HG03159 (cell line): ENCODE data around the gene VIL1.

Source experiments
- ATAC-seq: cut with Tn5 transposase; IDR thresholded peaks from one replicate; pipeline ENCODE4 v1.9.1; 2021; ENCODE audit warnings: mild to moderate bottlenecking, moderate library complexity; ENCODE audit not compliant: unreplicated experiment

Gene VIL1

DNA sequence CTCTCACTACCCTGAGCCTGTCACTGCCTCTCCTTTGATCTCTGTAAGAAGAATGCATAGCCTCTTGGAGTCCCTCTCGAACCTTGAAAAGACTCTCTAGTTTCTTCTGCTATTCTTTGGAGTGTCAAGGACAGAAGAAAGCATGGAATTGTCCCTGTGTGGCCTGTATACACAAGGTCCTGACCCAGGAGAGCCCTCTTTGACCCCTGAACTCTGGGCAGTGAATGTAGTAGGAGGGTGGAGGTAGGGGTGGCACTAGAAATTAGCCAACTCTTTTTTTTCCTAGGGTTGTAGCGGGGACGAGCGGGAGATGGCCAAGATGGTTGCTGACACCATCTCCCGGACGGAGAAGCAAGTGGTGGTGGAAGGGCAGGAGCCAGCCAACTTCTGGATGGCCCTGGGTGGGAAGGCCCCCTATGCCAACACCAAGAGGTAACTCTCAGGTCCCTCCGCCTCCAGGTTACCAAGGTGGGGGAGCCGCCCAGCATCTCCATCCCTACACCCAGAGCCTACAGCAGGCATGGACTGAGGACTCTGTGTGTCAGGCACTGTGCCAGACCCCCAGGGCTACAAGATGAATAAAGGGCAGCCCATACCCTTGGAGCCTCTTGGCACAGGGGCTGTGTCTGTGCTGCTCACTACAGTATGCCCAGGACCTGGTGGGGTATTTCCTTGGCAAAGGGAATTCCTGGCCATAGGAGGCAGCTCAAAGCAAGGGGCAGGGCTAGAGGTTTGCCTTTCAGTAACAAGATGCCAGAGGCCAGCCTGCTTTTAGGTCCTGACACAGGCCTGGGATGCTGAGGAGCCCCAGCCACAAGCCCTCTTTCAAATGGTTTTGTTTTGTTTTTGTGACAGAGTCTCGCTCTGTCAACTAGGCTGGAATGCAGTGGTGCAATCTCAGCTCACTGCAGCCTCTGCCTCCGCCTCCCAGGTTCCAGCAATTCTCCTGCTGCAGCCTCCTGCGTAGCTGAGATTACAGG, 16.4 kb downstream of the VIL1 start:
- no peak for ATAC-seq

DNA sequence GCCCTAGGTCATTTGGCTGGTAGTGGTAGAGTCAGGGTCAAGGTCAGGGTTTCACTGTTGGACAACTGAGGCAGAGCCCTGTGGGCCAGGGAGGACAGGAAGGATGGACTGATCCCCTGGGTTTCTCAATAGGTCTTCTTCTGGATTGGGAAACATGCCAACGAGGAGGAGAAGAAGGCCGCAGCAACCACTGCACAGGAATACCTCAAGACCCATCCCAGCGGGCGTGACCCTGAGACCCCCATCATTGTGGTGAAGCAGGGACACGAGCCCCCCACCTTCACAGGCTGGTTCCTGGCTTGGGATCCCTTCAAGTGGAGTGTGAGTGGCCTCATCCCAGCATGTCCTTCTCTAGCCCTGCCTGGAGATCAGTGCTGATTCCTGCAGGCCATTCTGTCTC, 18.1 kb downstream of the VIL1 start:
- ATAC-seq: no peak

DNA sequence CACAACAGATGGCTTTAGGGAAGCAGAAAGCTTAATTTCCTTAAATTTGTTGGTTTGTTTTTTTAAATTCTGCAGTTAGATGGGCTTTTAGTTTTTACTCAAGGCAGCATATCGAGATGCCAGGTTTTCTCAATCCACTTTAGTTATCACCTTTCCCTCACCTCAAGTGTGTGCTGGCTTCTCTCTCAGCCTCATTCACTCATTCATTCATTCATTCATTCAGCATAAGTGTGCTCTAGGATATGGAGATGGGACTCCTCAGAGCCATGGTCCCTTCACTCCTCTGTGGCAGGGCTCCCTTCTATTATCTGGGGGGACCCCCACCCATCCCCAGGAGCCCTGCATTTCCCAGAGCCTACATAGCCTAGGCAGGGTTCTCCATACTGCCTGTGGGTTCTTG, 19.0 kb downstream of the VIL1 start:
- ATAC-seq: no peak

DNA sequence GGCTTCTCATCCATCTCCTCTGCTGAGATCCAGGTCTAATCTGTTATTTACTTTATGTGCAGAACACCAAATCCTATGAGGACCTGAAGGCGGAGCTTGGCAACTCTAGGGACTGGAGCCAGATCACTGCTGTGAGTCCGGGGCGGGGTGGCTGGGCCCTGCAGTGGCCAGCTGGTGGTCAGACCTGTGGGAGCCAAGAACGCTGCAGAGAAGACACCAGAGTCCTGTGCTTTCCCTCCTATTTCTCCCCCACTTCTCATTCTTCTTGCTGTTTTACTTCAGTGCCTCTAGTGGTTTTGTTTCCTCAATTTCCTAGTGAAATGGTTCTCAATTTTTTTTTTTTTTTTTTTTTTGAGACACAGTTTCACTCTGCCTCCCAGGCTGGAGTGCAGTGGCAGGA, 19.7 kb downstream of the VIL1 start:
- ATAC-seq: no peak

DNA sequence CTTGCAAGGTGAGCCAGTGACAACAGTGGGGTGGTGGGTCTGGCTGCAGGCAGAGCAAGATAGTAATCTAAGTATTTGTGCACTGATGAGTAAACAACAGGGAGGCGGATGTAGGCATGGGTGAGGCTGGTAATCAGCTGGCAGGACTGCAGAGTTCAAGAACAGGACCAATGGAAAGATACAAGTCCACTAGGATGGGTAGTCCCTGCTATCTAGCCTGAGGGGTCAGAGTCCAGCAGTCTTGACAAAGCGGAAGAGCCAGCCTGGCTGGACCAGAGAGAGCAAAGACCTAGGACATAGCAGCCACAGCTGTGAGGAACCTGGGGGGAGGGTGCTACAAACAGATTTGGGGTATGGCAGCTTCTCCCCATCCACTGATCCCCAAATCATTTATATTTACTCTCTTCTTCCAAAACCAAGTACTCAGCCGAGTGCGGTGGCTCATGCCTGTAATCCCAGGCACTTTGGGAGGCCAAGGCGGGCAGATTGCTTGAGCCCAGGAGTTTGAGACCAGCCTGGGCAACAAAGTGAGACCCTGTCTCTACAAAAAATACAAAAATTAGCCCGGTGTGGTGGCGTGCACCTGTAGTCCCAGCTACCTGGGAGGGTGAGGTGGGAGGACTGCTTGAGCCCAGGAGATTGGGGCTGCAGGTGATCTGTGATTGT, 25.9 kb downstream of the VIL1 start:
- no peak for ATAC-seq

DNA sequence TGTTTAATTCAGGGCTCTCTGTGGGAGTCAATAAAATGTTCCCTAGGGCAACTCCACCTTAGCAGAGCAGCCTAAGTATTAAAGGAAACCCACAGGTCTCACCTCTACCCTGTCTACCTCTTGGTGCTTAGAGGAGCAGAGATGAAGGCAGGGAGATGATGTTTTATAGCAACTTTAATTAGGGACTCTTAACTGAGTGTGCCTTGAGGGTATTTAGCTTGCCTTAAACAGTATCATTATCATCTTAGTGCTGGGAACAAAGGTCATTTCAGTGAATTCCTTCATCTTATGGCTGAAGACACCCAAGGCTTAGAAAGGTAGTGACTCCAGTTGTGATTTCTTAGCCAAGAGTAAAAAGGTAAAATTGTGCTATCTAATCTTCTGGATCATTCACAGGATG, 26.7 kb downstream of the VIL1 start:
- ATAC-seq: no peak

DNA sequence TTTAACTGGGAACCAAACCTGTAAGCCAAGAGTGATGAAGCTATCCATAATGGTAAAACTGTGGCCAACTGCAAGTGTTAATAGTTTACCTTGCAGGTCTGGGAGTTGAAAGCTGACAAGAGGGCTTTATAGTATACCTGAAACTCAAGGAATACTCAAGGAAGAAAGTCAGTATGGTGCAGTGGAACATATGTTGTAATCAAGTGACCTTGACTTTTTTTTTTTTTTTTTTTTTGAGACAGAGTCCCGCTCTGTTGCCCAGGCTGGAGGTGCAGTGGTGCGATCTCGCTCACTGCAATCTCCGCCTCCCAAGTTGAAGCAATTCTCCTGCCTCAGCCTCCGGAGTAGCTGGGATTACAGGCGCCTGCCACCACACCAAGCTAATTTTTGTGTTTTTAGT, 27.6 kb downstream of the VIL1 start:
- ATAC-seq: no peak

DNA sequence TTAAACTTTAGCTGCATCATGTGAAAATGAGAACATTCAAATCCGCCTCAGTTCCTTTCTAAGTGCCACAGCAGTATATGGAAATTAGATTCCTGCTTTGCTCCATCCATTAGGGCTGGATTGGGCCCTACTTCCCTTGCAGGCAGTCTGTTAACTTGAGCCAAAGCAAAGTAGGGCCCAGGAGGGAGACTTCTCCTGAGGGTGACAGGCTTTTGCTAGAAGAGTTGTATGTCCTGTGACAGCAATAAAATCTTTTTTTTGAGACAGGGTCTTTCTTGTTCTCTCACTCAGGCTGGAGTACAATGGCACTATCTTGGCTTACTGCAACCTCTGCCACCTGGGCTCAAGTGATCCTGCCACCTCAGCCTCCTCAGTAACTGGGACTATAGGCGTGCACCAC, 28.1 kb downstream of the VIL1 start:
- ATAC-seq: no peak

DNA sequence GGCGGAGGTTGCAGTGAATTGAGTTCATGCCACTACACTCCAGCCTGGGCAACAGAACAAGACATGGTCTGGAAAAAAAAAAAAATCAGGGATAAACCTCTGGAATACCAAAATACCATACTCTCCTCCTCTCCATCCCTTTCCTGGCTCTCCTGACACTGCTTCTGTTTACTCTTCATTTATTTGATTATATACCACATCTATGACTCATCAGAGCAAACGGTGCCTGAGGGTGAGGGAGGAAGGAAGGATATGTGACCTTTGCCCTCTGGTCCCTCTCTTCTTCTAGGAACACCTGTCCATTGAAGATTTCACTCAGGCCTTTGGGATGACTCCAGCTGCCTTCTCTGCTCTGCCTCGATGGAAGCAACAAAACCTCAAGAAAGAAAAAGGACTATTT, 30.0 kb downstream of the VIL1 start:
- ATAC-seq: no peak

DNA sequence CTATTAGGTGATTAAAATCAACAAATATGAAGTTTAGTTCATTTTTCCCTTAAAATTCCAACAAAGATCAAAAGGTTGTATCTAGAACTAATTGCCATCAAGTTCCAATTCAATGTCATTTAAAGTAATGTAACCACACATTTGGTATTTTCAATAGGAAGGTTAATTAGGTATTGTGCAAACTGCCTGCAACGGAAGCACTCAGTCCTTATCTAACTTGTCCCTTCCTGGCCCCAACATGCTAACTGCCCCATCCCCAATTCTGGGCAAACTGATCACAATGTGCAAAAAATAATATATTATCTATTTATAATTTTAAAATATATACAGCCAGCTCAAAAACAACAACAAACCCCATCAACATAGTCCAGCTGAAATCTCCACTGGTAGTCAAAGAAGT, 33.2 kb downstream of the VIL1 start:
- no peak for ATAC-seq

DNA sequence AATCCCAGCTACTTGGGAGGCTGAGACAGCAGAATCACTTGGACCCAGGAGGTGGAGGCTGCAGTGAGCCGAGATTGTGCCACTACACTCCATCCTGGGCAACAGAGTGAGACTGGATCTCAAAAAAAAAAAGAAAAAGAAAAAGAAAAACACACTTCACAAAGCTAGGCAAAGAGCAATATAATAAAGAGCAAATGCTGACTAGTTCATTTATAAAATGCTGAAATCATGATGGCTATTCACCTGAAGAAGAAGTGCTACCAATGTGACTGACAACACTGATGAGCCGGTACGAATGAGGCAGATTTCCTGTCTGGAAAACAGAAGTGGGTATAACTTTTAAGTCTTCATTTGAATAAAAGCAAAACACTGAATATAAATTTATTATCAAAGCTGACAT, 37.9 kb downstream of the VIL1 start:
- no peak for ATAC-seq

DNA sequence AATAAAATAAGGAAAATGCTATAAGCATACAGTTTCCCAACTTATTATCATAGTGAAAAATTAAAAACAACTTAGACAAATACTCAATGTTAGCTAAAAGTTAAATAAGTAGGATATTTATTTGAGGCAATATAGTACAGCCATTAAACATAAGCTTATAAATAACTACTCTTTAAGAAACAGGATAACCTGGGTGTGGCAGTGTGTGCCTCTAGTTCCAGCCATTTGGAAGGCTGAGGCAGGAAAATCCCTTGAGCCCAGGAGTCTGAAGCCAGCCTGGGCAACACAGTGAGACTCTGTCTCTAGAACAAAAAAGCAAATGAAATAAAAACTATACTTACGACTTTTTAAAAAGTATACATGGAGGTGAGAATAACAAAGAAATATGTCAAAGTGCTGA, 39.7 kb downstream of the VIL1 start:
- ATAC-seq: no peak

DNA sequence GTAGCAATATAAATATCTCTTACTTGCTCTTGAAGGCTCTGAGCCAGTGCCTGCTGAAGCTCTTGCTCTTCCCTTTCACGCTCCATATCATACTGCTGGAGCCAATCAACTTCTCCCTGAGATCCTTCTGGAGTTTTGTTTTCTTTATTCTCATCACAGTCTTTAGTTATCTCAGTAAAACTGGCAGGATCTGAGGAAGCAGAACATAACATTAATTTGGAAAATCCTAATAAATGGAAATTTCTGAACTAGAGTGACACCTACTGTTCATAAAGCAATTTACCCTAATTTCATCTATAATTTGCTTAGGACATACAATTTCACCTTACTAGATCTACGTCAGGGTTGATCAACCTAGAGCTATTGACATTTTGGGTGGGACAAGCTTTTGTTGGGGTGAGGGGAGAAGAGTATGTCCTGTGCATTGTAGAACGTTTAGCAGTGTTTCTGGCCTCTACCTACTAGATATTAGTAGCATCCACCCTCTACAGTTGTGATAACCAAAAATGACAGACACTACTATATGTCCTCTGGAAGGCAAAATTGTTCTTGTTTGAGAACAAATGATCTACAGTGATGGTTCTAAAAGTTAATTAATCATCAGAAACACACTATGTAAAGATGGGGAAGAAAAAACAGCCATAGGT, 47.2 kb downstream of the VIL1 start:
- ATAC-seq: no peak

DNA sequence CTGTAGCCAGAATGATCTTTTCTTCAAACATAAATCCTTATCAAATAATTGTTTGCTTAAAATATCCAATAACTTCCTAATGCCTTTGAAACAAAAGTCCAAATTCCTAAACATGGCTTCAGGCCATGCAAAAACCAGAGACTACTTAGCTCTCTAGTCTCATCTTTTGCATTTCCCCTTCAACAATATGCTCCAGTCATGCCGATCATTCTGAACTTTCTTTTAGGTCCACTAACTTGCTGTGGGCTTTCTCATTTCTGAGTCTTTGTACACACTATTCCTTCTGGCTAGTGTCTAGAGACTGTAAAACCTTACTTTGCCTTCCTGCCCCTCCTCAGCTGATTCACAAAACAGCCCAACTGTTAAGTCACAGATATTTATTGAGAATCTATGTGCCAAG, 51.5 kb downstream of the VIL1 start:
- ATAC-seq: no peak

DNA sequence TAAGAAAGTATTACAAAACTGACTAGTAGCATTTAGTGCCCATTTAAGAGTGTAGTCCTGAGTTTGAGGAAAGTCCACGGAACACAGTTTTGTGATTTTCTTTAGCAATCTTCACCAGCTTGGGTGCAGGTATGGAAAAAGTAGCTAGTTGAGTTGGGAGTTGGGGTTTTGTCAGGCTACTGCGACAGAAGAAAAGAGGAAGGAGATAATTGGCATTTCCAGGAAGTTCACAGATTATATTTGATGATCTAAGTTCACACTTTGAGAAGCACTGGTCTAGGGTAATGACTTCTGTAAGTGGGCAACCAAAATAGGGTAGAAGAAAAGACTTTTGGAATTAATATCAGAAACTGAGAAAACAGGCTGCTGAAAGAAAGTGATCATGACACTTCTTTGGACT, 52.1 kb downstream of the VIL1 start:
- no peak for ATAC-seq

DNA sequence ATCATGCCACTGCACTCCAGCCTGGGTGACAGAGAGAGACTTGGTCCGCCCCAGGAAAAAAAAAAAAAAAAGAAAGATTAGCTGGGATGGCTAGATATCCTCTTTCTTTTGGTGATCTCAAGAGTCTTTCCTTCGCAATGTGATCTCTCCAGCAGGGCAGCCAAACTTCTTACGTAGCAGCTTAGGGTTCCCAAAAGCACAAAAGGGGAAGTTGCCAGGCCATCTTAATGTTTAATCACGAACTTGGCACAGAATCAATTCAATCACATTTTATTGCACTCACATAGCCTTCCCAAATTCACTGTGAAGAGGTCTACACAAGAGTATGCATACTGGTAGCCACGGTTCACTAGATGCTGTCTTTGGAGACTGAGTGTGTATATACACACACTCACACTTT, 53.1 kb downstream of the VIL1 start:
- no peak for ATAC-seq

DNA sequence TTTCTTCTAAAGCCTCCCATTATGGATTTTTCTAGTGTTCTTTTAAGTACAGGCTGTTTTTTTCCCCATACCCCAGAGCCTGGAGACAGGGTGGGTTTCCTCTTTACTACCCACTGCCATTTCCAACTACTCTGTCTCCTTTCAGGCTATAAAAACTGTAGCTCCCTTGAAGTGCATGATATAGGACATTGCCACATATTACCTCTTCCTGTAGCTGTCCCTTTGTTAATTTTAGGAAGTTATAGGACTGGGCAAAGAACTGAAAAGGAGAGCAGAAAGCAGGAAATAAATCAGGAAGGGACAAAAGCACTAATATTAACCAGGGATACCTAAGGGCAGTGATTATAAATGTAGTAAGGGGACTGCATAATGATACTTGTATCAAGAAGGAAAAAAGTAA, 54.1 kb downstream of the VIL1 start:
- no peak for ATAC-seq

DNA sequence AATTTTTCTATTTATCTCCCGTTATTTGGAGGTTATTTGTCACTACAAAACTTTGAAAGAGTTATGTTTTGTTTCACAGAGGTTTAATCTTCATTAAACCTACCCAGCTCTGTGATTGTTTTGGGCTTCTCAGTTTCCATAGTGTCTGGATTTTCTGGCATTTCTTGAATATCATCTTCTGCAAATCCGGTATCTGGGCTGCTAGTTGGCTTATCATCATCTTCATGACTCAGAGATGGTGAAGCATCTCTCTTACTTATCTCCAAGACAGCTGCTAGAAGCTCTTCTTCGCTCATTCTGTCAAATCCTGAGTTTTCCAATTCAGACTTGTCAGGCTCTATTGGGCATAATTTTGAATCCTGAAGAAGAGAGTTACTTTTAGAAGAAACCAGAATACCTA, 55.6 kb downstream of the VIL1 start:
- no peak for ATAC-seq

DNA sequence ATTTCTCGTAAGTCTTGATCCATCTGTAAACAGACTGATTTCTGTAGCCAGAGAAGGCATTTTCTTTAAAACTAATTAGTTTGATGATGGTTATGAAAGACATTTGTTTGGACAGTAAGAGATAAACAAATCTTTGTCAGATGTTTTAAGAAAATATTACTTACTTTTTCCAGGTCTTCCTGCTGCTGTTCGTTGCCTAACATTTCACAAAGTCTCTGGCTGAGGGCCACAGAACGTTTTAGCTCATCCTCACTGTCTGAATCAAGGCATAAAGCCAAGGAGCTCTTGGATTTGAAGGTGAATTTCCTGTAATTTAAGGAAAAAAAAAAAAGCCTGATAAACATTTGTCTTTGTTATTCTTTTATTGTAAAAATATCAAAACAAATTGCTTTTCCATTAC, 57.8 kb downstream of the VIL1 start:
- no peak for ATAC-seq

DNA sequence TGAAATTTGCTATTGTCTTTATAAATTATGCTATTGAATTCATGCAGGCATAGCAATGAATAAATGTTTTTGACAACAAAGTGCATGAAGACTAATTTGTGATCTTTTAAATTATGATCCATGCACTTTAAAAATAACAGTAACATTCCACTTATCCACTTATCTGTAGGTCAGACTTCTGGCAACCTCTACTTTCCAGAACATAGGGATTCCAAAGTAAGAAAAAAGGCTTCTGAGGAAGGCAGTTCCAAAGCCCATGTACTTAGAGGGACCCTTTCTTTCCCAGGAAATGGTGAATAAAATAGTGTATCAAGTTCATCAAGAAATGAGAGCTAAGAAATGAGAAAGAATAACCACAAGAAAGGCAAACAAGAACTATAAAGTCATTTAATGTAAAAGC, 58.3 kb downstream of the VIL1 start:
- ATAC-seq: no peak

DNA sequence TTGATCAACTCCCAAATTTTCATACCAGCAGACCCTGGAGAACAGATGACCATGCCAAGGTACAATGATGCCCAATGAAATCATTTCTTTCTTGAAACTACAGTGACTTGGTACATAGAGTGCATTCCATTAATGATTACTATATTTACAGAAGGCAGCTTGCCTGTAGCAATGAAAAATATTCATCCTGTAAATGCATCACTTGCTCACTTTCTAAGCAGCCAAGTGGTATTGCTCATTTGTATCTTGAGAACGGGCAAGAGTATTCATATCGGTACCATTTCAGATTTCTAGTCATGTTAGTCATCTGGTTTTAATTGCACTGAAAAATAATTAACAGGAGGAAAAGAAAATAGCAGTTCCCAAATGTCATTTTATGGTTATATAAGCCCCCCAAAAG, 59.6 kb downstream of the VIL1 start:
- no peak for ATAC-seq

DNA sequence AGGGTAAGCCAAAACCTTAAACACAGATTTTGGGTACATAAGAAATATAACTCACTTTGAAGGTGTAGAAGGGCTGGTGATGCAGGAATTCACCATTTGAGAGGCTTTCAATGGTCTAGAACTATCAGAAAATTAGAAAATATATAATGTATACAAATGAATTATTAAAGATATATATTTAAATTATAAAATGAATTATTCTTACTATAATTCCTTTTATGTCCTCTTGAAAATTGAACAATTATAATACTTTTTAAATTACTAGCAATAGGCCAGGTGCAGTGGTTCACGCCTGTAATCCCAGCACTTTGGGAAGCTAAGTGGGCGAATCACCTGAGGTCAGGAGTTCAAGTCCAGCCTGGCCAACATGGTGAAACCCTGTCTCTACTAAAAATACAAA, 60.7 kb downstream of the VIL1 start:
- ATAC-seq: no peak
